AG09319 (cell line): Measurements from ENCODE around the gene RPS28.
"Not testable (repeated sequence)": the region's sequence is repeated elsewhere in the genome, so short reads cannot be mapped to it uniquely, and the experiment has no call there.

Experiments
- DNase-seq: peaks from one replicate; pipeline ENCODE4 v3.0.0-alpha.2; 2010; ENCODE audit warnings: low read depth; ENCODE audit errors: extremely low read depth
- CTCF ChIP-seq: IDR thresholded peaks from 2 replicates; pipeline ENCODE4 v1.5.1; 2011; ENCODE audit warnings: low read depth, mild to moderate bottlenecking, inconsistent platforms, low read length, moderate library complexity

RPS28 gene

GRCh38 chr19:8316351-8317125, 4.8 kb upstream of the RPS28 start:
- no peak for TF ChIP-seq CTCF
- no peak for DNase-seq

GRCh38 chr19:8318835-8319234, 2.5 kb upstream of the RPS28 start:
- not testable (repeated sequence) for DNase-seq

- DNase-seq: no peak
- TF ChIP-seq CTCF: no peak
Measured at GRCh38 chr19:8319807-8320520, 1.3 kb upstream of the RPS28 start.

- TF ChIP-seq CTCF: no peak
Measured at GRCh38 chr19:8320564-8321066, 681 bp upstream of the RPS28 start.

GRCh38 chr19:8321986-8322637, 816 bp downstream of the RPS28 start:
- TF ChIP-seq CTCF: no peak
- no peak for DNase-seq

More at GRCh38 chr19:8320564-8321066, 681 bp upstream of the RPS28 start:
- no peak for DNase-seq

GRCh38 chr19:8322638-8322997, 1.3 kb downstream of the RPS28 start:
- no peak for DNase-seq
- no peak for TF ChIP-seq CTCF

- no peak for DNase-seq
- TF ChIP-seq CTCF: no peak
Measured at GRCh38 chr19:8323781-8324185, 2.5 kb downstream of the RPS28 start.
